HG03175 (cell line): ENCODE measurements around the gene KRT17.

Experiments
- ATAC-seq: cut with Tn5 transposase; IDR thresholded peaks from one replicate; pipeline ENCODE4 v1.9.1; 2021; ENCODE audit warnings: mild to moderate bottlenecking, moderate library complexity; ENCODE audit not compliant: unreplicated experiment

The KRT17 gene

DNA sequence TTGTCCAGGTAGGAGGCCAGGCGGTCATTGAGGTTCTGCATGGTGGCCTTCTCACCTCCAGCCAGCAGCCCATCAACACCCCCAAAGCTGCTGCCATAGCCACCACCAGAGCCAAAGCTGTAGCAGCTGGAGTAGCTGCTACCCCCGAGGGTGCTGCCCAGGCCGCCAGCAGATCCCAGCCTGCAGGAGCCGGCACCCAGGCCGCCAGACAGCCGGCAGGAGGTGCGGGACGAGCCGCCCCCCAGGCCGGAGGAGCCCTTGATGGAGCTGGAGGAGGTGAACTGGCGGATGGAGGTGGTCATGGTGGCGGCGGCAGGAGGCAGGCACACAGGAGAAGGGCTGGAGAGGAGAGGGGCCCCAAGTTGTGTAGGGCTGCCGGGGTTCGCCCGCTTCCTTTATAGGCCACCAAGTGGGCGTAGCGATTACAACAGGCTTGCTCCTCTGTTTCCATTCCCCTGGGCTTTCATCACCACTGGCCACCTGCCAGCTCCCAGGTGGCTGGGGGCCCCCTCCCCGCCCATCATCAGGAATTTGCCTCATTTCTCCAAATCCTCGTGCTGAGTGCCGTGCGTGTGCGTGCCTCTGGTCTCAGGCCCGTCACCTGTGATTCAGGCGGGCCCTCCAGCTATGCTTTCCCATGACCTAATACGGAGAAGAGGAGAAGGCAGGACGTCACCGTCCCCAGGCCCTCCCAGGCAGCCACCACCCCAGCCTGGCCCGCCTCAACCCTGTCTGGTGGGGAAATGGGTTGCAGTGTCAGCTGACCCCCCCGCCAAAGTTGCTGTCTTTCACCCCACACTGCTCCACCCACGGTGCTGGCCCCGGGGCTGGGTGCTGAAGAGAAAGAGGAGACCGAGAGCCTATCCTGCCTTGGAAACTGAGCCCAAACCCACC is at the start of gene KRT17:
KRT17 (minus strand) TSS at position 368 of the 894 bp plus-strand sequence; CDS start at position 302, 66 bp downstream.
- ATAC-seq, result no peak

DNA sequence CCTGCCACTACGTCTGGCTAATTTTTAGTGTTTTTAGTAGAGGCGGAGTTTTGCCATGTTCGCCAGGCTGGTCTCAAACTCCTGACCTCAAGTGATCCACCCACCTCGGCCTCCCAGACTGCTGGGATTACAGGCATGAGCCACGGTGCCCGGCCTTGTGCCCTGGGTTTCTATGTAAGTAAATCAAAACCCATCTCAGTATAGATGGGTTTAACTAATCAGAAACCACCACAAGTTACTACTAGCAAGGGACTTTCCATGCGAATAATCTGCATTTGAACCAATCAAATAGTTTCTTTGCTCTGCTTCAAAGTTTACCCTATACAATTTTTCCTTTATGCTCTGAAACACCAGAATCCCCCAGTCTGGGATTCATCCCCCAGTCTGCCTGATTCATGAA is 47.8 kb upstream of the KRT17 start:
- no peak for ATAC-seq

DNA sequence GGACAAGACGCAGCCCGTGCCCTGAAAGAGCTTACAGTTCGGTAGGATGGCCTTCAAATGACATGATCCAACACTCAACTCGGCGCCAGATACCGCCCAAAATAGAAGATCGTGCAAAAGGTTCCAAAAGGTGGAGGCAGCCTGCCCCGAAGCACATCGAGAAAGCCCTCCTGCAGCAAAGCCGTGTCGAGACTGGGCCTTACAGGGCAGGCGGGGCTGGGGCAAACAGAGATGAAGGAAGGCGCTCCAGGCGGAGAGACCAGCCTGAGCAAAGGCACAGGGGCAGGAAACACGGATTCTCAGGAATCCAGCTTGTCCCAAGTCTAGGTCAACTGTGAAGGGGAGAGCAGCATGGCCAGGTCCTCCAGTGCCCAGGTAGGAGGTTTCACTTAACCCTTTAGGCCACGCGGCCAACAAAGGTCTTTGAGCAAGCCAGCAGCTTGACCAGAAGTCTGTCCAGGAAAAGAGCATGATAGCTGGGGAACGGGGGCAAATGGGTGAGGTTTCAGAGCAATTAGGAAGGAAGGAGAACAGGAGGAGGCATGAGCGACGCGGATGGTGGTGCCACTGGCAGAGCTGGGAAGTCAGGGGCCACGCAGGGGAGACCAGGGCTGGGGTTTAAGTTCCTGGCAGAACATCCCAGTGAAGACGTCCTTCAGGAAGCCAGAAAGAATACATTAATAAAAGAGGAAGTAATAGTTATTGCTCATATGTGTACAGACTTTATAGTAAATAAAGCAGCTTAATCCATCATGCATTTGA is 43.1 kb upstream of the KRT17 start:
- ATAC-seq, result no peak

DNA sequence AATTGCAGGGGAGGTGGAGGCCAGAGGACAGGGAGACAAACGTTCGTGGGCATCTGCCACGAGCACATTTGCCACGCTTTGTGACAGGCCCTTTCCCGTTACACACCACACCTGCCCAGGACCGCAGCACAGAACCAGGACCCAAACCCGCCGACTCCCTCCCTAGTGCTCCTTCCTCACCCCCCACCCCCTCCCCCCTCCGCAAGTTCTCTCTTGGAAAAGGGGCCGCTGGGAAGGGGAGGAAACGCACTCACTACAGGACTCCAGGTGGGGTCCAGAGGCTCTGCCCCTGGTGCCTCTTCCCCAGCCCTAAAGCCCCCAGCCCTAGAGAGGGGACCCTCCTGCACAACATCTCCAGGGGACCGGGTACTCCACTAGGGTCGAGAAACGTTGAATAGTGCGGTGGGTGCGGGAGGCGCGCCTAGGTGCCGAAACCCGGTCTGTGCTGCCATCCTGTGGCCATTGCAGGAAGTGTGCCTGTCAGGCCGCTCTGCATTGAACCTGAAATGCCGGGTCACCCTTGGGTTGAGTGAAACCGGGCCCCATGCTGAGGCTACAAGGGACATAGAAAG is 42.4 kb upstream of the KRT17 start:
- peak; percentile 47 for ATAC-seq

DNA sequence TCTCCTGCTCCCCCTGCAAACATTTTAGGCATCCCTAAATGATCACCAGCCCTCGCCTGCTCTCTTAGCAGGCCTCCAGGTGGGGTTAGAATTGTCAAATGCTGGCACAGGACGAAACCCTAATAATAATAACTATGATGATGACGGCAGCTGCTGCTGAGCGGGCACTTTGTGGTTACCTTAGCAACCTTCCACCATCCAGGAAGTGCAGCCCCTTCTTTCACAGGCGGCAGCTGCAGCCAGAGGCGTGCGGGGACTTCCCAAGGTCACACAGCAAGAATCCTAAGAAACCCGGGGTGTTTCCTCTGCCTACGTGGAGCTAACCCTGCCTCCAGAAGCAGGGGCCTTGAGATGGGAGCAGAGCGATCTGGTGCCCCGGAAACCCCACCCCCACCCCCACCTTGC is 41.9 kb upstream of the KRT17 start:
- peak; percentile 41 for ATAC-seq

DNA sequence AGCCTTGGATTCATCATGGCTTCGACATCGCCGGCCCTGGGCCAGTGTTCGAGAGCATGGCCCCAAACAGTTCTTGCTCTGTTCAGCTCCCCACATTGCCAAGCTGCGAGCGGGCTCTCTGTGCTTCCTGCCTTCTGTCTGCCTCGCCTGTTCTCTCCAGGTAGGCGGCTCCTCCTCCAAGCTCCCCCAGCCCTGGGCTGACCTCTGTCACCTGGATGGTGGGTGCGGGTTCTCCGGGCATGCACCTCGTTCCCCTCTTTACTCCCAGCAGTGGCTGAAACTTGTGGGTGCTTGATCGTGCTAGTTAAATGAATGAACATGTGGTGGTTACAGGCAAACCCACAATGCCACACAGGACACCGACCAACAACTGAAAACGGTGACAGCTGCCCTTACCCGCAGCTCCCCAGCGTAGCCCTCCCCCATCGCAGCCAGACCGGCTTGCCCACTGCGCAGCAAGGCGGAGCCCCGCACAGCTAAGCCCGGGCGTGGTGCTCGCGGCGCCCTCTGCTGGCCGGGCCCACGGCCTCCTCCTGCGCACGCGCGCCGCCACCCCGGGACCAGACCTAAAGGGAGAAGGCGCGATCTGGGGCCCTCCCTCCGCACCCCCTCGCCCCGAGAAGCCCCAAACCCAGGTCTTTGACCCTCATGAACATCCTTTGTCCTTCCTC is 41.3 kb upstream of the KRT17 start:
- ATAC-seq, result peak; percentile 71

DNA sequence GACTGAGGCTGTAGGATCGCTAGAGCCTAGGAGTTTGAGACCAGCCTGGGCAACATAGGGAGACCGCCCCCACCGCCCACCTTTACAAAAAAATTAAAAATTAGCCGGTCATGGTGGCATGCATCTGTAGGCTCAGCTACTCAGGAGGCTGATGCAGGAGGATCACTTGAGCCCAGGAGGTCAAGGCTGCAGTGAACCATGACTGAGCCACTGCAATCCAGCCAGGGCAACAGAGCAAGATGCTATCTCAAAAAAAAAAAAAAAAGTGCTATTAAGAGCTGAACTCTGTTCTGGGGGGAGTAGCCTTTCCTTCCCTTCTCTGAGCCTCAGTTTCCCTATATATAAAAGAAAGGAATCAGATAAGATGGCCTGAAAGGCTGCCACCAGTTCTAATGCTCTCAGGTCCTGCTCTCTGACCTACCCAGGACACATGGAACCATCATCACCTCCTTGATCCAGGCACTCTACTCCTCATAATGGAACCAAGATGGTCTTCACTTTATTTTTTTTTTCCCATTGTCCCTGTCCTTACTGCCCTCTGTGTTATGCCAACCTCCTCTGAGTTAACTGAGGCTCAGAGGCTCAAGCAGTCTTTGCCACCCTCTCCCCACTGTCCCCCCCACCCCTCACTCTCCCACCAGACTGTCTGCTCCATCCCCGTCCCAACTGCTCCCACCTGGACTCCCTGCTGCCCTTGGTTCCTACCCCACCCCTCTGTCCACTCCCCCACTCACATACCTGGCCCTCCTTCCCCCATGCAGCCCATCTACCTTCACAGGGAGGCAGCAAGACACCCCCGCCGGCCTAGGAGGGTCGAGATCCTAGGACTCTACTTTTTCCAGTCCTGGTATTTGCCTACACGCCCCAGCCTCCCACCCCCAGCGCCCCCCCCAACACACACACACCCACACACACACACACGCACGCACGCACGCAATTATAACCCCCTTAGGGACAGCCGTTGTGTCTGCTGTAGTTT is 40.5 kb upstream of the KRT17 start:
- no peak for ATAC-seq

DNA sequence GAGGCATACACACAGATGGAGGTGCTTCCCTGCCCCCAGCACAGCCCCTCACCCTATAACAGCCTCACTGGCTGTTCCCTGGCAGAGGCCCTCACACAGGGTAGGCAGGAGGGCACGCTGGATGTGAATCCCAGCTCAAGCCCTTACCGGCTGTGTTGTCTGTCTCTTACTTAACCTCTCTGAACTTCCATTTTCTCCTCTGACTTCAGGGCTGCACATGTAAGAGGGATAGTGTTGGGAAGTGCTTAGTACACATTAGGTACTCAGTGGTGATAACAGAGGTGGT is 39.7 kb upstream of the KRT17 start:
- no peak for ATAC-seq

DNA sequence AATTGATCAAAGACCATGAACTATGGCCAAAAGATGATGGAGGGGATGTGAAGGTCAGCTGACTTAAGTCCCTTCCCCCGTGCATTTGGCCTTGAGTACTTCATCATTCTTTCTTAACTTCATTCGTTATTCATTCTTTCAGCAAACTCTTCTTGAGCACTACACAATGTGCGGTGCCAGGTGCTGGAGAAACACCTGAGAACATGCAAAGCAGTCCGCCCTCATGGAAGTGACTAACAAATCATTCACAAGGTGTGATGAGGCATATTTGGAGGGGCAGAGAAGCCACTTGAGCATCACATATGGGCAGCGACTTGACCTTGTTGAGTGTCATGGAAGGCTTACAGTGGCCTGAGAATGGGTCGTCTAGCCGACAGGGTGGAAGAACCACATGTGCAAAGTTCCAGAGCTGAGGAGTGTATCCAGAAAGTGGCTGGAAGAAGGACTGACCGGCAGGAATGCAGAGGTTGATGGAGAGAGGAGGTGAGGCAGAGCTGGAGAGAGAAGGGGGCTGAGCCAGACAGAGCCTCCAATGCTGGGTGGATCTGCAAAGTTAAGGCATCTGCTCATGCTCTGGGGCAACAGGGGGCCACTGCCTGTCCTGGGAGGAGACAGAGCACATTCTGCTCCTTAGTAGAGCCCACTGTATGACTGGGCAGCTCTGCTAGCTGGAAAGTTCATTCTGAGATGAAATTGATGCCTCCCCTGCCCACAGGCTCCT is 39.2 kb upstream of the KRT17 start:
- ATAC-seq, result no peak

DNA sequence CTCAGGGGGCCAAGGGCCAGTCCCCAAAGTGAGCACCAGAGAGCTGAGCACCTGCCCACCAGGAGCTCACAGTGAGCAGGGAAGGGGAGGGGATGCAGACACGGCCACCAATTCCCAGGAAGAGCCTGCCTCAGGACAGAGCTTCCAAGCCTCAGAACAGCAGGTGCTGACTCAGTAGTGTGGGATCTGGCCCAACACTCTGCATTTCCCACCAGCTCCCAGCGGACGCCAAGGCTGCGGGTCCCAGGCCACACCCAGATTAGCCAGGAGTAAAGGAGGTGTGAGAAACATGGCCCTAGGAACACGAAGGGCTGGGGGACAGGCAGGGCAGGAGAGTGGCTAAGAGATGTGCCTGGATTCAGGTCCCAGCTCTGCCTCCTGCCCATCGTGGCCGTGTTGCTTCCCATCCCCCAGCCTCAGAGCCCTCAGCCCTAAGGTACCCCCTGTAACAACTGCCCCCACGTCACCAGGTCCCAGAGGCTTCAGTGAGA is 35.9 kb upstream of the KRT17 start:
- no peak for ATAC-seq

DNA sequence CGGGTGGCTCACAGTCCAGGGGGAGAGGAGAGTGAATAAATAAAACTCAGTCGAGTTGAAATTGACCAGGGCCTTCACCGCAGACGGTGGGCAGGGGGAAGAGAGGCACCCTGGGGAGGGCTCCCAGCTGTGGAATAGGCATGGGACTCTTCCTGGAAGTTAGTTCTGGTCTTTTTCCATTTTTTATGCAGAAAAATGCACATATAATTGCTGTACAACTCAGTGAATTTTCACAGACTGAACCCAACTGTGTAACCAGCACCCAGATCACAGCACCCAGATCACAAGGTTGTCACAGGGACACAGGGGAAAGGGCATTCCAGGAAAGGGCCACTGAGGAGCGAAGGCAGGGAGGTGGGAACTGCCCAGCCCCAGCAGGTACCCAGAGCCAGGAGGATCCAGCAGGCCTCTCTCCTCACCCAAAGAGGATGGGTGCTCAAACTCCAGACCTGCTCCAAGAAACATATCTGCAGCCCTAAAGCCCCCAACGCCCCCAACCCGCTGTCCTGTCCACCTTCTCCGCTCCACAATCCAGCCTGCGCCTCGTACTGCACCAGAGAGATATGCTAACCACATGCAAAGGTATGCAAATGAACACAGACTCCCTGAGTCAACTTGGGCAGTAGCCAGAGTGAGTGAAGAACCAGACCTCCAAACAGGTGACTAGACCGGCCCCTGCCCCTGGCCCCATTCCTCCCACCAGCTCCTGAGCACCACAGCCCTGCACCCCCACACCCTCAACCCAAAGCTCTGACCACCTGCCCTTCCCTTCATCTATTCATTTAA is 35.2 kb upstream of the KRT17 start:
- no peak for ATAC-seq

DNA sequence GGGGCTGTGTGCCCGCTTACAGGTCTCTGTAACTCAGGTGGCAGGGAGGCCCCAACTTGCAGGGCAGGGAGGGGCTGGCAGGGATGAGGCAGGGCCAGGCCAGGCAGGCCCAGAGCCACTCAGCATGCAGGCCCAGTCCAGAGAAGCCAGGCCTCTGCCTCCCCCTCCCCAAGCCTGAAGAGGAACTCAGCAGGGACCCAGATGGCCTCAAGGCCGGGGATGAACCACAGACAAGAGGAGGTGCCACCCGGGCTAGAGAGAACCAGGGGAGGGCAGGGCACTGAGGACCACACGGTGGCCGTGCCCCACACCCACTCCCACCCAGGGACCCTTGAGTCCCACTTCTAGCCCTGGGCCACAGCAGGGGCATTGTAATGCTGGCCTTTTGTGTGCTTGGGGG is 34.5 kb upstream of the KRT17 start:
- no peak for ATAC-seq

DNA sequence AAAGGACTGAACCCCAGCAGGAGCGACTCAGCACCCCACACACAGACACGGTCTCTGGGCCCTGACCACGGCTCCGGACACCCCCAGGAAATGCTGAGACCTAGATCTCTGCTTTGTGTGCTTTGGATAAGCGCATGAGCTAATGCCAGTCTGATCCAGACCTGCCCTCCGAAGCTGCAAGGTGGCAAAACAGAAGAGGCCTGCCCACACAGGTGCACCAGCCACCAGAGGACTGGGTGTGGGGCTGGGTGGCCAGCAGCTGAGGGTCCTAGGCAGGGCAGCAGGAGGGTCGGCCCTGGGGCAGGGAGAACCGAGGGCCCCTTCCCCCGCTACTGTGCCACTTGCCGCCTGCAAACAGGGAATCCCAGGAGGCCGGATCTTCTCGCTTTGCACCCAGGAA is 33.6 kb upstream of the KRT17 start:
- ATAC-seq, result no peak

DNA sequence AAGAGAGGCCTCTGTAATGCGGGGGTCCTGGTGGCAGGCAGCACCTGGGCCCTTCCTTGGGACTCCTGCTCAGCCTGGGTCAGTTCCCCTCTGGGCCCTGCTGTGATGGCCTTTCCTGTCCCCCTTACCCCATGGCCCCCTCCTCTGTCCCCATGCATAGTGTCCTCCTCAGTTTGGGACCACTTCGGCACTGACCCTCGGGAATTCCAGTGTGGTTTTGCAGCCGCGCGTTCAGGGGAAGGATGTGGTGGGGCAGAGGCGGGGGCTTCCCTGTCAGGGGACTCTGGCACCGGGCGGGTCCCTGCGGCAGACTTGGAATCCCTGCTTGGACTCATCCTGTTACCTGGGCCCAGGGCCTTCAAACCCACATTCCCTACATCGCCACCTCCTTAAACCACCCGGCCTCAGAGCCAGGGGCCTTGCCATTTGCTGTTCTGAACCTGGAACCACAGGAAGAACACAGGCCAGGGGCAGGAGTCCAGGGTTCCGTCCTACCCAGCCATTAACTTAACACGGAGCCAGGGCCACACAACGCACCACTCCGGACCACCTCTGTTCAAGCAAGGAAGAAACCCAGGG is 32.9 kb upstream of the KRT17 start:
- no peak for ATAC-seq

DNA sequence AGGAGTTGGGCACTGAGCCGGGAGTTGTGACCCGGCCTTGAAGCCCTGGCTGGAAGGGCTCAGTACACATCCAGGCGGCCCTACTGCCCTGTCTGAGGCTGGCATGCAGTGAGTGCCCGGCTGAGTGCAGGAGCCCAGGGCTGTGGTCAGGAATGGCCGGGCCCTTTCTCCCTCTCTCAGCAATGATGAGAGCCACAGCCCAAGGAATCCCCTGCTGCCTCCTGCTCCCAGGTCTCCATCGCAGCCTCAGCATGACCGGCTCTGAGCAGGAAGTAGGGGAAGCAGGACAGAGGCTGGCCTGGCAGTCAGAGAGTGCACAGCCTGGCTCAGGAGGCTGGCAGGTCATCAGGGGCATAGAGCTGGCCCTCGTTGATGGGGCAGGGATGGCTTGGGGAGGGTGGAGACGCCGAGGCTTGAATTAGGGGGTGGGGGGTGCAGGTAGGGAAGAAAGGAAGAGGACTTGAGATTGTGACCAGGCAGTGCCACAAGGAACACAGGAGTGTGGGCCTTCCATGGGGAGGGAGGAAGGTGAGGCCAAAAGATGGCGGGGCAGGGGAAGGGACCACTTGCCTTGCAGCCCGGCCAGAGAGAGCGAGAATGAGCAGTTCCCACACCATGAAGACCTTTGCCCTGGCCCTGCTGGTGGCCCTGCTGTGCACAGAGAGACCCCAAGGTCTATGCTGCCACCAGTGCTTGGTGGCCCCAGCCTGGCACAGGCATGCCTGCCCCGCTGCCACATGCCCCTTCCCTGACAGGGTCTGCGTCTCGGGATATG is 32.1 kb upstream of the KRT17 start:
- ATAC-seq, result no peak

DNA sequence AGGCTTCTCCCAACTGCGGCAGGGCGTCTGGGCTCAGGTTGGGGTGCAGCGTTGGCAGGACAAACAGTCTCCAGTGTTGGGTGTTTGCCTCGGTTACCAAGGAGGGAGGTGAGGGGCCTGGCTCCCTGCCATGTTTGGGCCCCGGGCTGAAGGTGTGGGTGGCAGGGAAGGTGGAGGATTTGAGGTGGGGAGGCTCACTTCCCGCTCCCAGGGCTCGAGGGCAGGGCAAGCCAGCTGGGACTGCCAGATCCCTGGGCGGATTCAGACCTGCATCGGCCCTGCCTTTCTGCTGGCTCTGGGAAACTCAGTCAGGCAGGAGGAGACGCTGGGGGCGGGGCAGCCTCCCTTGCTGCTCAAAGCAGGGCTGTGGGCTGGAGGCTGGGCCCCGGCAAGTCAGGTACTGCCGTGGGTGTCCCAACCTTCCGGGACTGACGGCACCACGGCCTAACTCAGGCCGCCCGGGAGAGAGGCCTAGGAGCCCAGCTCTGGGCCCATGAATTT is 31.3 kb upstream of the KRT17 start:
- no peak for ATAC-seq
